Occipital lobe (tissue), 1 donor: Measurements from ENCODE around the gene PLA2G2C. TPM values are rescaled to one million over a fixed set of nuclear protein-coding genes. Genes with fewer than 3 reads are reported as not detected.

Source experiments
- total RNA-seq: library from RNA; depleted of rRNA; stranded (reverse); fragments of >200 nt; gene quantifications from one replicate; pipeline ENCODE4 v1.2.3, GENCODE V29; 2014

PLA2G2C gene
- total RNA-seq, 1 donor from 2014 or later, result not detected

Other genes with a start within 250 kb of the PLA2G2C start
- not detected for gene PLA2G2A, start 206.9 kb downstream of the PLA2G2C start, total RNA-seq
- 0.16 TPM for gene PLA2G5, start 116.3 kb downstream of the PLA2G2C start, total RNA-seq
- not detected for gene PLA2G2D, start 67.0 kb downstream of the PLA2G2C start, total RNA-seq
- not detected for gene PLA2G2F, start 47.2 kb downstream of the PLA2G2C start, total RNA-seq
- 1.6 TPM for gene UBXN10, start 422 bp downstream of the PLA2G2C start, total RNA-seq
- gene VWA5B1, start 104.4 kb upstream of the PLA2G2C start, total RNA-seq, result 0.16 TPM